GM18873 (cell line): Measurements from ENCODE around the gene FEV.

Experiments used
- ATAC-seq: cut with Tn5 transposase; IDR thresholded peaks from one replicate; pipeline ENCODE4 v1.9.1; 2021; ENCODE audit warnings: mild to moderate bottlenecking, moderate library complexity, moderate number of reproducible peaks; ENCODE audit not compliant: unreplicated experiment, low FRiP score

Gene FEV

DNA sequence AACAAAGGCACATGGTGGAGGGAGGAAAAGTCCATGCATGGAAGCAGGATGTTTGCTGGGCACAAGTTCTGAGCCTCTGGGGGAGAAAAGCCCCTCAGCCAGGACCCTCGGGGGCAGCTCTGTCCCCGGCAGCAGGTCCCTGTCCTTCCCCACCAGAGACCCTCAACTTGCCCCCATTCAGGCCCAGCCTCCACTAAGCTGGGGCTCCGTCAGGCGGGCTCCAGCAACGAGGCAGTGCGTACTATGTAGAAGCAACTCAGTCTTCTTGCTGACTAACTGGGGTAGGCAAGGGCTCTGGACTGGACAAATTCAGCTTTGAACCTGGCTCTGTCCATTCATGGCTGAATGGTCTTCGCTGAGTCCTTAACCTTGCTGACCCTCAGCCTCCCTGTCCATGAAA lies 33.3 kb upstream of the FEV start:
- no peak for ATAC-seq

DNA sequence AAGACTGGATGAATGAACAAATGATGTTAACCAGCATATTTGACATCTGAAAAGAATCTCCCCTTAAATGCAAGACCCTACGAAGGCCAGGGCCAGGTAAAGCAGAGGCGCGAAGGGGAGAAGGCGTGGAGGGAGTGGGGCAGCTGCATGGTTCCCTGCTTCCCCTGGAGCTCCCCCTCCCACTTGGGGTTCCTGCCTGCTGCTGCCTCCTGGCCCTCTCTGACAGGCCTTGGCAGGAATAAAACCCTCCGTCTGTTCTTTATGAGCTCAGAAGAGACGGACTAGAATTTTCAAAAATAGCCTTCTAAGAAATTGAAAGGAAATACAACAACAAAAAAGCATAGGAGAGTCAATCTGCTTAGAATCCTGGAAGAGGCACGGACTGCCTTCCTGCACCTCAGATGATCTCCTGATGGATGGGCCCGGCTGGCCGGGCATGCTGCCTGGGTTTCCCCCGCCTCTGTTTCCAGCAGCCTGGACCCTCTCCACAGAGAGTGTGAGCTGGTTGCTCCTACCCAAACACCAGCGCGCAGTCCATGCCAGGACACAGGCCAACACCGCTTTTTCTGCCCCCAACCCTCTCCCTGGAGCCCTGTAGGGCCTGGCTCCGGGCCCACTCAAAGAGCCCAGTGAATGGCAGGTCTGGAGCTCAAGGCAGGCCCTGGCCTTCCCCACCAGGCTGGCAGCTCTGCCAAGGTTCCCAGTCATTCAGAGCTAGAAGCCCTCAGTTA lies 32.4 kb upstream of the FEV start:
- no peak for ATAC-seq

DNA sequence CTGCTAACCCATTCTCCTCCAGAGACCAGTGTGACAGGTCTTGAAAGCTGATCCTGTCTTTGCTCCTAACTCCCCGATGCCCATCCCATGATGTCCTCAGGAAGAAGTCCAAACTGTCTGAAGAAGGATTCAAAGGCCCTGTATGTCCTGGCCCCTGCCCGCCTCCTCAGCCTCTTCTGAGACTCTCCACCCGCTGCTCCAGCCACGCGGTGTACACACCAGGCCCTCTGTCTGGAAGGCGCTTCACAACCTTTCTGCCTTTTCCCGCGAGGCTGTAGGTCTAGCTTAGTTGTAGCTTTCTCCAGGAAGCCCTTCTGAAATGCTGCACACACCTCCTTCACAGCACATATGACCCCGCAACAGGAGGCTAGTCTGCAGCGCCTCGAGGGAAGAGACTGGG lies 31.7 kb upstream of the FEV start:
- ATAC-seq, result no peak

DNA sequence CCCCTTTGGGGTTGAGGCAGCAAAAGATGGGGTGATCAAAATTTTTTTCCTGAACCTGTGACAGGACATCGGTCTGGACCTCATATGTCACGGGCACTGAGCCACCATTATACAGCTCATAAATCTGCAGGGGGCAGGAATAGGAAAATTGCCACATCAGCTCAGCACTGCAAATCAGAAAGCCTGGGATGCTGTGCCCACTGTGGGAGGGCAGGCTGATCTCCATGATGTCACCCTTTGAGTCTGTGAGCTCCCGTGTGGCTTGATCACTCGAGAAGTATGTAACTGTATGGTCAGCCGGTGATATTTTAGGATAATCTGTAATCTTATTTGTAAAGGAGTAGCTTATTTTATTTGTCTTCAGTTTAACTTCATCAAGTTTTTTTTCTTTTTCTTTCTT lies 25.9 kb upstream of the FEV start:
- ATAC-seq, result no peak

DNA sequence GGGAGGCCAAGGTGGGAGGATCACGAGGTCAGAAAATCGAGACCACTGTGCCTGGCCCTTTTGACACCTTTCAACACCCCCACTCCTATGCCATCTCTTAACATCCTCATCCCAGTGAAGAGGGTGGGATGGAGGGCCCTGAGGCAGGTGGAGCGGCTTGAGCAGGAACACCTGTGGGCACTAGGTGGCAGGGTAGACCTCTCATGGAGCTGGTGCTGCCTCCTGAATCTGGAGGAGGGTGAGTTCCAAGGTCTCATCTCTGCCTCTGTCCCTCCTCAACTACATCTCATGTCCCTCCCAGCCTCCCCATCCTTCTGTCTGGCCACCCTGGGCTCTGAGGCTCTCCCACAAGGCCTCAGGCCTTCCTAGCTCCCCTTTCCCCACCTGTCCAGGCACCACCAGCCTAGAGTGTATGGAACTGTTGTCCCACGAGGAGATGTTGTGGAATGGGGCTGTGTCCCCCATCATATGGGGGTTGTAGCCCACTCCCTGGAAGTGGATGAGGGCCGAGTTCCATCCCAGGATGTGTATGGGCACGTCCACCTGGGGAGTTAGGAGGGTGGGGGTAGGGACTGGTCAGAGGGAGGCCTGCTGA lies 25.3 kb upstream of the FEV start:
- no peak for ATAC-seq

DNA sequence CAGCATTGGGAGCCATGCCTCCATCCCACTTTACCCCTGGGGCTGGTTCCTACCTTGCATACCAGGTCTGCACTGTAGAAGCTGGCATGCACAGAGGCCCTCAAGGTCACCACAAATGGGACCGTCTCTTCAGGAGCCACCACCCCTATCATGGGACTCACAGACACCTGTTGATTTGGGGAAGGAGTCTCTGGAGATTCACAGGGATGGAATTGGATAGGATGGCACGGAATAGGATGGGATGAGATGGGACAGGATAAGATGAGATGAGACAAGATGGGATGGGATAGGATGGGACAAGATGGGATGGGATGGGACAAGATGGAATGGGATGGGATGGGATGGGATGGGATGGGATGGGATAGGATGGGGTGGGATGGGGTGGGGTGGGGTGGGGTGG lies 24.3 kb upstream of the FEV start:
- no peak for ATAC-seq

DNA sequence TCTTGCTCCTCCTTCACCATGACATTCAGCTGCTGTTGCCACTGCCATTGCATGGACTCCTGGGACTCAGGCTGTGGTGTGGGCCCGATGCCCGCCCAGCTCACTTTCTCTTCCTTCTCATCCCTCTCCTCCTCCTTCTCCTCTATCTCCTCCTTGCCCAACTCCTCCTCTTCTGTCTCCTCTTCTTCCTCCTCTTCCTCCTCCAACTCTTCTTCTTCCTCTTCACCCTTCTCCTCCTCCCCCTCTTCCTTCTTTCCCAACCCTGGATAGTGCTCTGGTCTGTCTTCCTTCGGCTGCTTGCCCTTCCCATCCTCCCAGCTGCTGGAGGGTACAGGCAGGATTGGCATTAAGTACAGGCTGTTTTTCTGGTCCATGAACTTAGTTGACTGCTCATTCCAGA lies 19.0 kb upstream of the FEV start:
- no peak for ATAC-seq

DNA sequence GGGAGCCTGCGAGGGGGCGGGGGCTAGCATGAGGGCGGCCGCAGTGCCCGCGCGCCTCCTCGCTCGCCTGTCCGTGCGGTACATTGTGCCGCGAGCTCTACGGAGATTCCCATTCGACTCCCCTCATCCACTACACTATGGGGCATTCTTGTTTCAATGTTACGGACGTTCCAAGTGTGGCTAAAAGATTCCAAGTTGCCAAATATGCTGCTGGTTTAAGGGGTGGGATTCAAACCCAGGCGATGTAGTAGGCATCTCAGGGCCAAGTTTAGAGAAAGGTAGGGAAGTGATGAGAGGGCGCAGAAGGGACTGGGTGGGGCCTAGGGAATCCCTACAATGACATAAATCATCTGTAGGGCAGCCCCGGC lies 18.3 kb upstream of the FEV start:
- ATAC-seq, result no peak

DNA sequence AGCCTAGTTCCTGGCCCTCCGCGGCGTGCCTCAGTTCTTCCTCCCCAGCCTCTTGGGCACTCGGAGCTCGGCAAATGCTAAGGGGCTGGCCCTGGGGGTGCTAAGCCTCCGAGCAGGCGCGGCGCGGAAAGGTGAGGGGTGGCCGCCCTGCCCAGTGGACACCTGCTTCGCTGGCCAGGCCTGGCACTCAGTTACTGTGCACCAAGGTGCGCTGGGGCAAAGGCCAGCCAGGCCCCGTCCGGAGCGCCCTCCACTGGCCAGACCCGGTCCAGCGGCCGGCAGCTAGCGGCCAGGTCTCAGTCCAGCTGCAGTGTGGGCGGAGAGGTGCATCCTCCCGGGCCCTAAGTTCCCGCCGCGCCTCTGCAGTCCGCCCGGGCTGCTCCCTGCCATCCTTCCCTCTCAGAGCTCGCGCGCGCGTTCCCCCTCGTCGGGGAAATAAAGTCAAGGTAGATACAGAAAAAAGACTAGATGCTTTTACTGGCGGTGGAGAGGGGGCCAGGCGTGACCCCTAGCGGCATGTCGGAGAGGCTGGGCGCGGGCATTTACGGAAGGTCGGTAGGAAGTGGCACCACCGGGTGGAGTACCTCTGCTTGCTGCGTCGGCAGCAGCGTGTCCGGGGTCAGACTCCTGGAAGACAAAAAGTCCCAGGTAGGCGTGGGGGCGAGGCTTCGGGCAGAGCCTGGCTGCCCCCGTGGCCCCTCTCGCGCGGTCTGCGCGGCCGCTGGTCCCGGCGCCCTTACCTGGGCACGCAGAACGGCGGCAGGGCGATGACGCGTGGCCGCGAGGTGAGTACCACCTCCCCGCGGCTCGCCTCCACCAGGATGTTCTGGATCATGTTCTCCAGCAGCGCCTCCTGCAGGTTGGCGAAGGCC lies 17.6 kb upstream of the FEV start:
- no peak for ATAC-seq

DNA sequence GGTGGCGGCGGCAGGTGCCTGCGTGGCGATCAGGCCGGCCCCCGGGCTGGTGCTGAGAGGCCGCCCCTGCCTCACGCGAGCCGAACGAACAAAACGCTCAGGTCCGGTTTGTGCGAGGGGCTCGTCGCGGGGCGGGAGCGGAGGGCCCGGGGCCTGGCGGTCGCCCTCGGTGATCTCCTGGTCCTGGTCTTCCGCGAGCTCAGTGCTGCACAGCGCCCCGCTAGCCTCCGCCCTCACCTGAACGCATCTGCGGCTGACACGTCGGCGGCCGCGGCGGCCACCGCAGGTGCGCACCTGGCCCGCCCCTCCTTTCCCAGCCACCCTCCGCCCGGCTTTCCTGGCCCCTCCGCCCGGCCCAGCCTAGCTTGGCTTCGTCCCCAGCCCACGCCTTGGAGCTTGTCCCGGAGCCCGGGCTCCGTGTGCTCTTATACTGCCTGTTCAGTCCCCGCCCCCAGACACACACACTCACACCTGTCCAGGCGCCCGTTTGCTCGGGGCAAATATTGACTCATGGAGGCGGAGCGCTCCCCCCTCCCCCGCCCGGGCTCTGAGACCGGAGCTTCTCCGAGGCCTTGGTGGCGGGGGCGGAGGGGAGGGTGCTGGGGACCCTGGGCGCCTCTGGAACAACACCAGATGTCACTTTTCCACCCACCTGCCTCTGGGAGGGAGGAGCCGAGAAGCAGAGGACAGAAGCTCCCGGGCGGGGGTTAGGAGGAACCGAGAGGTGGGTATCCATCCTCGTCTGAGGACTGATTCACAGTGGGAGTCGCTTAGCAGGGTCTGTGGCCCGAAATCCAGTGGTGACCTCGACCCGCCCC lies 16.8 kb upstream of the FEV start:
- no peak for ATAC-seq

DNA sequence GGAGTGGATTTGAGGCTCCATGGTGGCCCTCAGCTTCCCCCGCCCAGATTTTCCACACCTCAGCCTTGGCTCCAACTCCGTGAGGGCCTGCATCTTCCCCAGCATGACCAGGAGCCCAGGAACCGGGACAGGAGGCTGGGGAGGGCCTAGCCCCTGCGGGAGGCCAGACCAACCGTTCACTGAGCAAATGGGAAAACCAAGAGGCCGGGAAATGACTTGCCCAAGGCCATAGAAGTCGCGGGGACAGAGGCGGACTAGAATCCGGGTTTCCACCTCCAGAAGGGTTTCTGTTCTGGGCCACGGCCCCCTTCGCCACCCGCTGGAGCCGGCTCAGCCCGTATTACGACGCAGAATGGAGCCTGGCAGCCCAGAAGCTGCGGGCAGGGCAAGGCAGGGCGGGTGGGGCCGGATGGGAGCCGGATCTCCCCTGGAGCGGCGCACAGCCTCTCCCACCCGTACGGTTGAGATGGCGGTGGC lies 16.2 kb upstream of the FEV start:
- ATAC-seq, result no peak

DNA sequence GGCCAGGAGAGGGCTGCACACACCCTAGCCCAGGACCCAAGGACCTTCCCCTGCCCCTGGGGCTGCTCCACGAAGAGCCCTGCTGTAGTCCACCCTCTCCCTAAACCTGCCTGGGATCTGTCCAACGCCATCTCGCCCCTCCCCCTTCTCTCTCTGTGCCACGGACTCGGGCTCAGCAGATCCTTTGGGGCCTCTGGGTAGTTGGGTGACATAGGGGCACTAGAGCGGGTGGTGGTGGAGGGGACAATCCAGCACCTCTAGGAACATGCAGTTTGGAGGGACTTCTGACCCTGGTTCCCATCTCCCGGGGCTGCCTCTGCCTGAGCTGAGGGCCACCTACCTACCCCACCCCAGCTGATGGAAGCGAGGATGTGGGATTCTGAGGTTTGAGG lies 15.6 kb upstream of the FEV start:
- ATAC-seq, result no peak

DNA sequence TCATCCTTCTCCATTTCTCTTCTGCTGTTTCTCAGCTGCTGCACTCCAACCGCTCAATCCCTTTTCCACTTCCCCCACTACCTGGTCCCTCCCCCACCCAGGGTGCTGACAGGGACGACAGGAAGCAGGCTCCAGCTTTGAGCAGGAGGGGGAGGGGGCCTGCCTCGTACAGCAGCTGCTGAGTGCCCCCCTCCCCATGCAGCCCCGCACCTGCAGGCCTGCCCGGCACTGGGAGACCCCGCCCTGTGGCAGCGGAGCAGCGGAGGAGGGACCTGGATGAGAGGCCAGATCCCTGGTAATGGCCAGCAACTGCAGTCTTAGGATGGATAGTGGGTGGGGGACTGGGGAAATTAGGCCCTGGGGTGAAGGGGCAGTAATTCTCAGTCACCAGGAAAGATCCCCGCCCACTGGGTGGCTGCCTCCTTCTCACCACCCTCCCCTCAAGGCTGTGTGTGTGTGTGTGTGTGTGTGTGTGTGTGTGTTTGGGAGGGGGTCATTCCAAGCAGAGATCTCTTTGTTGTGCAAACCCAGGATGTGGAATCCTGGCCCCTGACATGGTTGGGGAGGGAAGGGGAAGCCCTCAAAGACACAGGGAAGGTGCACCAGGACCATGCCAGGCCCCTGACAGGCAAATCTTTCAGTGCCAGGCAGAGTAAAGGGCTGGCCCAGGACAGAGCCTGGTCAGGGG lies 15.0 kb upstream of the FEV start:
- no peak for ATAC-seq

DNA sequence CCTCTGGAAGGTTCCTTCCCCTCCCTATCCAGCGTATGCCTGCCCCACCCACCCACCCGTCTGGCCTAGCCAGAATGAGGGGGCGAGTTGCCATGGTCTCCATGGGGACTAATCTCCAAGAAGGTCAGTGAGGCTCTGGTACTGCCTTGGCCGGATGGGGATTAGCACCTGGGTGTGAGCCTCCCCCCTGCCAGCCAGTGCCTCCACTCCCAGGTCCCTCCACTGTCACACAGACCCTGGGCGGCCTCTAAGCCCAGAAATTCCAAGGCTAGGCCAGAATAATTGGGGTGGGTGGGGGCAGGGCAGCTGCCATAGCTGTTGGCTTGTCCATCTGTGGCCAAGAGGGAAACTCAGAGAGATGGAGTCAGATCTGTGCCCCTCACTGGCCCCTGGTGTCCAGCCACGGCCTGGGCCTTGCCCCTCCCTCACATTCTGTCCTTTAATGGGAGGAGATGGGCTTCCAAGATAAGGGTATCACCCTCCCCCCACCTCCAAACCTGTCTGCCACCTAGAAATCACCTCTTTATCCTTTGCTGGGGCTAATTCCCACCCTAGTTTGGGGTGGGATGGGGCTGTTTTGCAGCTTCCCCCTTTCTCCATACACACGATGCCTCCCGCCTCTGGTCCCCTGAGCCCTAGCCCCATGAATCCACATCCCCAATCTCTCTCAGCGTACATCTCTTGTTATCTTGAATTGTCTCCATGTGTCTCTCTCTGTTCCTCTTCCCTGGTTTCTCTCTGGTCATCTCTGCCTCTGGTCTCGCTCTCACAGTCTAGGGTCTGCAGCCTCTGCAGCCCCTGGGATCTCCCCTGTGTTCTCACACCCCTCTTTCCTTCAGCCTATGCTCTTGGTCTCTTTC lies 14.3 kb upstream of the FEV start:
- ATAC-seq, result no peak

DNA sequence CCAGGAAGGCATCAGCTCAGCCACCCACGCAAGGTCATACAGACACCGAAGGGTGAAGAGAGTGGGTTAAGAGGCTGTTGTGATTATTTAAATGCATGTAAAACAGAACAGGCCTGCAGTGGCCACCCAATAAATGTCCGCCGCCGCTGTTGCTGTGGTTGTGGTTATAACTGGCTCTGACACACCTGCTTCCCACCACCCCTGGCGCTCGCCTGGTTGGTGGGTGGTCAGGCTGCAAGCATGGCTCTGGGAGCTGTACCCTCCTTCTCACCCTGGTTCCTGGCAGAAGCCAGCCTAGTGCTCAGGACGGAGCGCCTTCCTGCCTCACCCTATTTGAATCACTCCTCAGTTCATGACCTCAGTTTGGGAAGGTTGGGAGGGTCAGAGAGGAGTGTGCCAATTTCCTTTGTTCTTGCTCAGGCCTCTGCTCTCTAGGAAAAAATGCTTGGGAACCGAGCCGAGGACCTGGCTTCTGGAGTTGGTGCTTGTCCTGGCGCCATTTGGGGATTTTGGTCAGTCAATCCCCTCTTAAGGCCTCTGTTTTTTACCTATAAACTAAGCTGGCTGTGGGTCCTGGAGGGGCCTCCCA lies 13.5 kb upstream of the FEV start:
- no peak for ATAC-seq

DNA sequence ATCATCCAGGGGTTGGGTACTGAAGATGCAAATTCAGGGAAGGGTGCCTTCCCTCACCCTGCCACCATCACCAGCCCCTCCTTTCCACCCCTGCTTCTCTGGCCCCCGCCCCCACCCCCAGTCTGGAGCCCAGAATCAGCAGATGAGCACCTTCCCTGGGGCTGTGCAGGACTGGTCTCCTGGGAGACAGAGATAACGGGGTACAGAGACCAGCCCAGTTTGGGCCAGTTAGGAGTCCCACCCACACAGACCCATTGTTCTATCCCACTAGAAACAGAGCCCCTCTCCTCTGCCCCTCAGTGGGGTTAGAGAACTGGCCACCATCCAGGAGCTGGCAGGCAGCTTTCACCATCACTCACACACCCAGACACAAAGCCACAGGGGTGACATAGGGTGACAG lies 12.7 kb upstream of the FEV start:
- no peak for ATAC-seq

DNA sequence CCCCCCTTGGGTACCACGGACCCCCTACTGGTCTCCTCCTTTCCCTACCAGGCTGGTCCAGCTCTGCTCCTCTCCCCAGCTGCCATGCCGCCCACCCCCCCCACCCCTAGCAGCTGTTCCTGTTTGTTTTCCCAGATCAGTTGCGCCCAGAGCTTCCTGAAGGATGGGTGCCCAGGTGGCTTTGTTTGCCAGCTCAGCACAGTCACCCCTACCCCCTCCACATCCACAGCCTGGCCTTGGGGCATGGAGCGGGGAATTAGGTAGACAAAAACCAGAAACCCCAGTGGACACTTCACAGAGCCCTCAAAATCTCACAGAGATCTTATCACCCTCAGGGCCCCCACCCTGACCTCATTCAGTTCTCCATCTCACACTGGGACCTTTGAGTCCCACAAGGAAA lies 12.0 kb upstream of the FEV start:
- ATAC-seq, result no peak

DNA sequence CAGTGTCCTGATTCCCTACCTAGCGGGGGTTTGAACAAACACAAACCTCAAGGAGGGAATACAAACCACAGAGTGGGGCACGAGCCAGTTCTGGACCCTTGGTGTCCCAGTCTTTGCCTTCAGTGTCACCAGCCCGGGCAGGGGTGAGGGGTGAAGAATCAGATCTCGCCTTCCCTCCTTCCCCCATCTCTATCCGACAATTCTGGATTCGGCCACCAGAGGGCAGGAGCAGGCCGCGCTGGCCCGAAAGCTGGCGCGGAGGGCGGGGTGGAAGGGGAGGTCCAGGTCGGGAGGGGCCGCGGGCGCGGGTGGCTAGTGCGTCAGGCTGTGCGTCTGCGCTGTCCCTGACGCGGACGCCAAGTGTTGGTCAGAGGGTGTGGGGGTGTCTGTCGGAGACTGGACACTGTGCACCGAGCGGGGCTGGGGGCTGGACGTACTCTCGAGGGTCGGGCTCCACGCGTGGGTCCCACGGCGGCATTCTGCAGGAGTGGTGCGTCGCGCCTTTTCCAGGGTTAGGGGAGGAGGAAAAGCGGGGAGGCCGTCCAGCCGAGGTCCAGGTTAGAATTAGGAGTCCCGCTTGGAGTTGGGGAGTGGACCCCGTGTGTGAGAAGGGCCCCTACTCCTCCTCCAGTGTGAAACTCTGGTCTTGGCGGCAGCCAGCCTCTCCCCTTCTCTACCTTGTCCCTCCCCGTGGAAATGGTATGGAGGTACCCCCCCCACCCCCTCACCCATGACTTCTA lies 11.2 kb upstream of the FEV start:
- ATAC-seq, result no peak
